ENCODE data around the gene SEMA4B.

The SEMA4B gene

GRCh38 chr15:90205886-90206285, 4.8 kb downstream of the SEMA4B start:
- no peak for DNase-seq (ENCODE audit: low read depth in 2 of 2)

GRCh38 chr15:90207252-90207651, 6.1 kb downstream of the SEMA4B start:
- DNase-seq (ENCODE audit: low read depth in 2 of 2), result no peak

GRCh38 chr15:90208356-90208755, 7.2 kb downstream of the SEMA4B start:
- DNase-seq (ENCODE audit: low read depth in 2 of 2), result no peak

GRCh38 chr15:90209591-90209990, 8.5 kb downstream of the SEMA4B start:
- no peak for DNase-seq (ENCODE audit: low read depth in 2 of 2)

GRCh38 chr15:90210593-90210992, 9.5 kb downstream of the SEMA4B start:
- DNase-seq (ENCODE audit: low read depth in 2 of 2), result no peak

- DNase-seq (ENCODE audit: low read depth in 2 of 2), result no peak
Measured at GRCh38 chr15:90211009-90211408, 9.9 kb downstream of the SEMA4B start.

- no peak for DNase-seq (ENCODE audit: low read depth in 2 of 2)
Measured at GRCh38 chr15:90211440-90212143, 10.5 kb downstream of the SEMA4B start.

GRCh38 chr15:90212221-90213098, 11.3 kb downstream of the SEMA4B start:
- DNase-seq (ENCODE audit: low read depth in 2 of 2), result no peak

- no peak for DNase-seq (ENCODE audit: low read depth in 2 of 2)
Measured at GRCh38 chr15:90213122-90213817, 12.1 kb downstream of the SEMA4B start.

- DNase-seq (ENCODE audit: low read depth in 2 of 2), result no peak
Measured at GRCh38 chr15:90213818-90214204, 12.7 kb downstream of the SEMA4B start.

- no peak for DNase-seq (ENCODE audit: low read depth in 2 of 2)
Measured at GRCh38 chr15:90214553-90215196, 13.5 kb downstream of the SEMA4B start.

GRCh38 chr15:90217671-90218394, 16.7 kb downstream of the SEMA4B start:
- DNase-seq (ENCODE audit: low read depth in 2 of 2), result no peak

GRCh38 chr15:90219421-90220141, 18.5 kb downstream of the SEMA4B start:
- DNase-seq (ENCODE audit: low read depth in 2 of 2), result peak in 1 of 2 donors; percentile 44

- DNase-seq (ENCODE audit: low read depth in 2 of 2), result no peak
Measured at GRCh38 chr15:90221246-90221900, 20.2 kb downstream of the SEMA4B start.

- DNase-seq (ENCODE audit: low read depth in 2 of 2), result no peak
Measured at GRCh38 chr15:90222547-90222946, 21.4 kb downstream of the SEMA4B start.

- DNase-seq (ENCODE audit: low read depth in 2 of 2), result no peak
Measured at GRCh38 chr15:90223441-90224165, 22.5 kb downstream of the SEMA4B start.

GRCh38 chr15:90225047-90225446, 23.9 kb downstream of the SEMA4B start:
- DNase-seq (ENCODE audit: low read depth in 2 of 2), result no peak

- no peak for DNase-seq (ENCODE audit: low read depth in 2 of 2)
Measured at GRCh38 chr15:90225504-90226234, 24.5 kb downstream of the SEMA4B start.

GRCh38 chr15:90227336-90227735, 26.2 kb downstream of the SEMA4B start:
- DNase-seq (ENCODE audit: low read depth in 2 of 2), result no peak

Data from stimulated activated CD8-positive, alpha-beta memory T cell treated with anti-CD3 and anti-CD28 coated beads, Interleukin-7, amount 100 ng/mL, for 4 hours (primary cell).